H1 (cell line): ENCODE data around the gene ZRANB3. TPM values are rescaled to one million over a fixed set of nuclear protein-coding genes. Genes with fewer than 3 reads are reported as not detected.

Experiments
- CTCF ChIA-PET: fragments of 300-600 bp; sonication (Branson Sonifier 250); formaldehyde crosslinking; loops from one replicate; lab custom pipeline; 2021; ENCODE audit not compliant: partially characterized antibody; lab: Charles Lee
- POLR2A ChIA-PET: fragments of 300-600 bp; sonication (Branson Sonifier 250); formaldehyde crosslinking; loops from one replicate; lab custom pipeline; 2021; ENCODE audit warnings: inconsistent platforms; ENCODE audit not compliant: partially characterized antibody; lab: Charles Lee
- DNase-seq, 2 experiments: peaks; one replicate each; pipeline versions ENCODE4 v3.0.0 to v3.0.0-alpha.2; 2010 to 2022; ENCODE audit warnings: low spot score in 2 of 2, low read depth in 1 of 2, mixed read lengths in 1 of 2
- FAIRE-seq: peaks from 2 replicates; lab custom pipeline; 2011; peaks lifted over from hg19 to GRCh38; lab: Jason Lieb, UNC
- H2AFZ ChIP-seq: 2 replicates; pipeline ENCODE4 v1.8.1; 2012; ENCODE audit warnings: low read length, inconsistent platforms
- H2AK5ac ChIP-seq: 2 replicates; pipeline ENCODE4 v1.6.1; 2013; ENCODE audit warnings: low read depth, low read length
- H2BK120ac ChIP-seq: replicated peaks from 2 replicates; pipeline ENCODE3; 2013; ENCODE audit warnings: low read depth, low read length, inconsistent platforms
- H2BK12ac ChIP-seq: 2 replicates; pipeline ENCODE4 v1.6.1; 2013; ENCODE audit warnings: low read depth, low read length
- H2BK15ac ChIP-seq: 2 replicates; pipeline ENCODE4 v1.6.1; 2013; ENCODE audit warnings: low read length
- H2BK20ac ChIP-seq: 2 replicates; pipeline ENCODE4 v1.6.1; 2013; ENCODE audit warnings: low read length
- H2BK5ac ChIP-seq: 2 replicates; pipeline ENCODE4 v1.6.1; 2013; ENCODE audit warnings: low read depth, low read length
- H3K14ac ChIP-seq: 2 replicates; pipeline ENCODE4 v1.6.1; 2013; ENCODE audit warnings: inconsistent platforms; ENCODE audit not compliant: insufficient read length
- H3K18ac ChIP-seq: 2 replicates; pipeline ENCODE4 v1.6.1; 2013; ENCODE audit warnings: low read length; ENCODE audit errors: extremely low read depth
- H3K23ac ChIP-seq: 2 replicates; pipeline ENCODE4 v1.6.1; 2013; ENCODE audit warnings: inconsistent platforms; ENCODE audit not compliant: insufficient read length
- H3K23me2 ChIP-seq: 2 replicates; pipeline ENCODE4 v1.6.1; 2013; ENCODE audit warnings: low read depth, low read length
- H3K27ac ChIP-seq: 2 replicates; pipeline ENCODE4 v1.6.1; 2011; ENCODE audit warnings: low read depth, low read length, inconsistent platforms
- H3K27me3 ChIP-seq, 4 experiments: replicated peaks in 1 of 4; 1 replicate in 1 of 4; 2 replicates in 3 of 4; pipeline versions ENCODE4 v1.6.1 to v1.8.1; 2011 to 2013; ENCODE audit warnings: low read length in 3 of 4, mild to moderate bottlenecking in 3 of 4, inconsistent platforms in 2 of 4, mixed read lengths in 2 of 4, moderate library complexity in 1 of 4; ENCODE audit not compliant: control insufficient read depth in 3 of 4, insufficient read depth in 3 of 4; ENCODE audit errors: extremely low read depth in 1 of 4
- H3K36me3 ChIP-seq, 4 experiments: 2 replicates each; pipeline versions ENCODE4 v1.6.1 to v1.8.1; 2011 to 2013; ENCODE audit warnings: mild to moderate bottlenecking in 4 of 4, low read length in 3 of 4, moderate library complexity in 2 of 4, control low read depth in 1 of 4, inconsistent platforms in 1 of 4; ENCODE audit not compliant: insufficient read depth in 4 of 4, control insufficient read depth in 2 of 4
- H3K4ac ChIP-seq: replicated peaks from 2 replicates; pipeline ENCODE3; 2013; ENCODE audit warnings: low read length, low read depth, mixed read lengths, inconsistent platforms; ENCODE audit not compliant: insufficient read length
- H3K4me1 ChIP-seq, 4 experiments: replicated peaks in 1 of 4; 1 replicate in 1 of 4; 2 replicates in 3 of 4; pipeline versions ENCODE4 v1.6.1 to v1.8.1; 2011 to 2013; ENCODE audit warnings: low read length in 3 of 4, inconsistent platforms in 2 of 4, mixed read lengths in 1 of 4; ENCODE audit not compliant: insufficient read depth in 4 of 4, control insufficient read depth in 3 of 4
- H3K4me2 ChIP-seq, 2 experiments: 2 replicates each; pipeline versions ENCODE4 v1.6.1 to v1.8.1; 2011 to 2013; ENCODE audit warnings: low read depth in 2 of 2, low read length in 2 of 2, control low read depth in 1 of 2, inconsistent platforms in 1 of 2, mild to moderate bottlenecking in 1 of 2; ENCODE audit not compliant: insufficient read depth in 1 of 2
- H3K4me3 ChIP-seq, 4 experiments: fragments of 200-600, 300-600 bp in 1 of 4; sonication (generic), shearing (Covaris generic), sonication (Bioruptor Twin) in 1 of 4; 2 replicates each; pipeline versions ENCODE4 v1.5.1 to v1.8.1; 2011 to 2016; ENCODE audit warnings: low read length in 4 of 4, low read depth in 3 of 4, control low read depth in 2 of 4, inconsistent platforms in 2 of 4, mild to moderate bottlenecking in 2 of 4, mixed read lengths in 1 of 4, moderate library complexity in 1 of 4; ENCODE audit not compliant: insufficient read depth in 2 of 4; ENCODE audit errors: extremely low read depth in 1 of 4
- H3K56ac ChIP-seq: replicated peaks from 2 replicates; pipeline ENCODE3; 2013; ENCODE audit warnings: low read depth, mild to moderate bottlenecking, mixed read lengths, low read length, inconsistent platforms; ENCODE audit not compliant: insufficient read length
- H3K79me1 ChIP-seq: 2 replicates; pipeline ENCODE4 v1.6.1; 2013; ENCODE audit warnings: low read depth, low read length, control low read depth
- H3K79me2 ChIP-seq, 2 experiments: 2 replicates each; pipeline versions ENCODE4 v1.6.1 to v1.8.1; 2012 to 2013; ENCODE audit warnings: low read length in 2 of 2, mild to moderate bottlenecking in 2 of 2, inconsistent platforms in 1 of 2; ENCODE audit not compliant: insufficient read depth in 2 of 2, control insufficient read depth in 1 of 2
- H3K9ac ChIP-seq, 4 experiments: replicated peaks in 1 of 4; 1 replicate in 1 of 4; 2 replicates in 3 of 4; pipeline versions ENCODE4 v1.6.1 to v1.8.1; 2011 to 2013; ENCODE audit warnings: low read depth in 3 of 4, low read length in 3 of 4, control low read depth in 2 of 4, mild to moderate bottlenecking in 2 of 4, moderate library complexity in 2 of 4, inconsistent platforms in 1 of 4; ENCODE audit errors: extremely low read depth in 1 of 4
- H3K9me3 ChIP-seq, 2 experiments: 2 replicates each; pipeline versions ENCODE4 v1.6.1 to v1.8.1; 2012 to 2013; ENCODE audit warnings: mild to moderate bottlenecking in 2 of 2, moderate library complexity in 2 of 2, control low read depth in 1 of 2, inconsistent platforms in 1 of 2, low read depth in 1 of 2, low read length in 1 of 2, mixed read lengths in 1 of 2; ENCODE audit not compliant: insufficient read depth in 2 of 2
- H4K20me1 ChIP-seq, 2 experiments: replicated peaks in 1 of 2; 2 replicates each; pipeline versions ENCODE3 to v1.8.1; 2011 to 2013; ENCODE audit warnings: inconsistent platforms in 2 of 2, low read length in 2 of 2, mild to moderate bottlenecking in 1 of 2; ENCODE audit not compliant: insufficient read depth in 2 of 2, control insufficient read depth in 1 of 2
- H4K5ac ChIP-seq: 2 replicates; pipeline ENCODE4 v1.6.1; 2013; ENCODE audit warnings: low read length, low read depth, mixed read lengths, inconsistent platforms; ENCODE audit not compliant: insufficient read length
- H4K8ac ChIP-seq: 2 replicates; pipeline ENCODE4 v1.8.0; 2013; ENCODE audit warnings: mild to moderate bottlenecking, moderate library complexity, low read length, inconsistent platforms; ENCODE audit not compliant: insufficient read depth; ENCODE audit errors: extremely low read depth
- H4K91ac ChIP-seq: replicated peaks from 2 replicates; pipeline ENCODE3; 2013; ENCODE audit warnings: low read length, mixed read lengths, inconsistent platforms; ENCODE audit not compliant: insufficient read length
- RAD21 ChIP-seq, 2 experiments: IDR thresholded peaks in 1 of 2; conservative IDR thresholded peaks in 1 of 2; 2 replicates each; pipeline ENCODE4 v1.6.1; 2011; ENCODE audit warnings: low read depth in 2 of 2, low read length in 2 of 2, improper control_type of control experiment in 1 of 2, inconsistent platforms in 1 of 2, mild to moderate bottlenecking in 1 of 2, moderate library complexity in 1 of 2
- RBBP5 ChIP-seq: IDR thresholded peaks from 2 replicates; pipeline ENCODE4 v1.7.1; 2012; ENCODE audit warnings: low read depth, mild to moderate bottlenecking, inconsistent platforms, low read length, moderate library complexity, borderline replicate concordance
- TAF7 ChIP-seq: optimal IDR thresholded peaks from 2 replicates; pipeline ENCODE3; 2011; ENCODE audit warnings: low read depth, mild to moderate bottlenecking, inconsistent platforms, low read length, moderate library complexity, borderline replicate concordance
- WGBS, 2 experiments: shearing (Covaris generic) in 1 of 2; methylation state at CpG; one replicate each; pipeline versions ENCODE4 v1.1.6 to v1.1.7; 2013 to 2015; ENCODE audit warnings: low lambda C conversion rate in 2 of 2, mixed read lengths in 2 of 2, inconsistent platforms in 1 of 2, low coverage in 1 of 2, missing lambda C conversion rate in 1 of 2; ENCODE audit not compliant: insufficient replicate concordance in 2 of 2, insufficient coverage in 1 of 2, insufficient read length in 1 of 2; ENCODE audit errors: extremely low coverage in 1 of 2, missing lambda C conversion rate in 1 of 2; 5-methylcytosine and 5-hydroxymethylcytosine counted together
- polyA plus RNA-seq, 7 experiments: library from polyadenylated mRNA; depleted of rRNA in 3 of 7; stranded (reverse) in 5 of 7; unstranded in 2 of 7; fragments of >200 nt in 5 of 7; fragments of 200-250 nt in 2 of 7; gene quantifications; 1 replicate in 5 of 7; 2 replicates in 1 of 7; 4 replicates in 1 of 7; pipeline versions ENCODE4 v1.2.1 to v1.2.3, GENCODE V29; 2011 to 2013; ENCODE audit warnings: missing spikeins in 2 of 7, mixed read lengths in 2 of 7
- total RNA-seq: library from RNA; stranded (reverse); fragmentation: NEBNext Ultra II Directional; extraction: Animal tissue kit (Norgen Biotek cat#: 25700); gene quantifications from 2 replicates; pipeline ENCODE4 v1.2.1, GENCODE V29; 2021

ZRANB3 gene
- total and polyA plus RNA-seq, 2 of the 8 experiments (the other 6 are each of a cell fraction or from before 2014, with no cell fraction given), result 4.5 to 19.3 TPM

- H3K56ac ChIP-seq, result no peak overlapping the region
- ChIA-PET CTCF (interaction anchor here (0.9 kb wide), 1 partner anchor 42 kb away, joined by 3 read pairs; no protein-coding TSS in a partner anchor), POLR2A (no interaction called here)
- no peak for FAIRE-seq
- no peak overlapping the region for H3K23ac ChIP-seq
- H2AK5ac ChIP-seq, result no peak overlapping the region
- no peaks in the 10 kb centered on the region for H3K9me3 ChIP-seq
- no peak overlapping the region for H3K14ac ChIP-seq
- no peak overlapping the region for H3K4me3 ChIP-seq
- no peak overlapping the region for H4K8ac ChIP-seq
- H3K9ac ChIP-seq, result no peak overlapping the region
- no peak overlapping the region for H2AFZ ChIP-seq
- H2BK120ac ChIP-seq, result no peak overlapping the region
- H4K20me1 ChIP-seq, result peaks cover 0 to 2% of the 10 kb centered on the region in 2 experiments
- H3K79me1 ChIP-seq, result no peaks in the 10 kb centered on the region
- no peaks in the 10 kb centered on the region for H3K23me2 ChIP-seq
- no peaks in the 10 kb centered on the region for H3K27me3 ChIP-seq
- H4K91ac ChIP-seq, result no peak overlapping the region
- 91% methylated on average over 3 of the region's 3 CpGs; no CpG with 5 or more reads in 1 of the 2 experiments for WGBS, 2 experiments
- no peak for DNase-seq
- no peak overlapping the region for H2BK20ac ChIP-seq
- H3K79me2 ChIP-seq, result no peaks in the 10 kb centered on the region
- H3K4me1 ChIP-seq, result no peaks in the 10 kb centered on the region
- H3K4me2 ChIP-seq, result no peak overlapping the region
- H2BK15ac ChIP-seq, result no peak overlapping the region
- peaks cover 0 to 11% (median 0%) of the 10 kb centered on the region in 4 experiments; a peak in 3 of 8 replicates for H3K36me3 ChIP-seq
- H4K5ac ChIP-seq, result no peak overlapping the region
- no peak overlapping the region for H2BK12ac ChIP-seq
- no peak overlapping the region for H2BK5ac ChIP-seq
- no peak overlapping the region for H3K27ac ChIP-seq
- H3K18ac ChIP-seq, result no peak overlapping the region
- no peak overlapping the region for H3K4ac ChIP-seq
- TF ChIP-seq RAD21 (IDR thresholded peaks at IDR 0.05 in 1 of 2, conservative IDR thresholded peaks at IDR 0.05 in 1 of 2; ENCODE audit: low read depth in 2 of 2, low read length in 2 of 2) (no peak), RBBP5 (no peak), TAF7 (no peak)
These were observed 435.4 kb downstream of the ZRANB3 start for GRCh38 chr2:135095591-135095990.
